Measurements from ENCODE around the gene THRAP3. TPM values are rescaled to one million over a fixed set of nuclear protein-coding genes. Genes with fewer than 3 reads are reported as not detected.
"Not testable (repeated sequence)": the region's sequence is repeated elsewhere in the genome, so short reads cannot be mapped to it uniquely, and the experiment has no call there.

Gene THRAP3
- total RNA-seq, 4 donors from 2014 or later, result 64.1 to 102 (median 76.9) TPM

GRCh38 chr1:36225283-36225899 is 1.1 kb downstream of the THRAP3 start:
- no peak for DNase-seq (ENCODE audit: low spot score in 2 of 2)
- 8% methylated on average over 10 of the region's 10 CpGs for WGBS, 2 donors
- intact Hi-C loops (cut with DNase I; ENCODE audit: low total_unique reads), result no loop called here
- TF ChIP-seq, protein P1, sequence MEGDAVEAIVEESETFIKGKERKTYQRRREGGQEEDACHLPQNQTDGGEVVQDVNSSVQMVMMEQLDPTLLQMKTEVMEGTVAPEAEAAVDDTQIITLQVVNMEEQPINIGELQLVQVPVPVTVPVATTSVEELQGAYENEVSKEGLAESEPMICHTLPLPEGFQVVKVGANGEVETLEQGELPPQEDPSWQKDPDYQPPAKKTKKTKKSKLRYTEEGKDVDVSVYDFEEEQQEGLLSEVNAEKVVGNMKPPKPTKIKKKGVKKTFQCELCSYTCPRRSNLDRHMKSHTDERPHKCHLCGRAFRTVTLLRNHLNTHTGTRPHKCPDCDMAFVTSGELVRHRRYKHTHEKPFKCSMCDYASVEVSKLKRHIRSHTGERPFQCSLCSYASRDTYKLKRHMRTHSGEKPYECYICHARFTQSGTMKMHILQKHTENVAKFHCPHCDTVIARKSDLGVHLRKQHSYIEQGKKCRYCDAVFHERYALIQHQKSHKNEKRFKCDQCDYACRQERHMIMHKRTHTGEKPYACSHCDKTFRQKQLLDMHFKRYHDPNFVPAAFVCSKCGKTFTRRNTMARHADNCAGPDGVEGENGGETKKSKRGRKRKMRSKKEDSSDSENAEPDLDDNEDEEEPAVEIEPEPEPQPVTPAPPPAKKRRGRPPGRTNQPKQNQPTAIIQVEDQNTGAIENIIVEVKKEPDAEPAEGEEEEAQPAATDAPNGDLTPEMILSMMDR (IDR thresholded peaks at IDR 0.05), result no peak
- no peak for TF ChIP-seq POLR2A (IDR thresholded peaks at IDR 0.05)
- H3K4me3 ChIP-seq (ENCODE audit: low read depth, poor library complexity, severe bottlenecking), result peak overlapping the region; percentile 57

GRCh38 chr1:36230279-36230678 is 6.0 kb downstream of the THRAP3 start:
- 91 to 95% methylated on average over 12 of the region's 12 CpGs for WGBS, 2 donors
- intact Hi-C loops (cut with DNase I; ENCODE audit: low total_unique reads); H3K4me3 ChIP-seq (ENCODE audit: low read depth, poor library complexity, severe bottlenecking): not testable (repeated sequence)
- DNase-seq (ENCODE audit: low spot score in 2 of 2), result peak in 1 of 2 donors; percentile 72

- no peak overlapping the region for H3K4me3 ChIP-seq (ENCODE audit: low read depth, poor library complexity, severe bottlenecking)
- intact Hi-C loops (cut with DNase I; ENCODE audit: low total_unique reads), result no loop called here
- TF ChIP-seq, protein P1 (IDR thresholded peaks at IDR 0.05), result no peak
- no peak for TF ChIP-seq POLR2A (IDR thresholded peaks at IDR 0.05)
- 48 to 52% methylated on average over 1 of the region's 1 CpG for WGBS, 2 donors
- DNase-seq (ENCODE audit: low spot score in 2 of 2), result peak in 1 of 2 donors; percentile 13
These were observed 6.9 kb downstream of the THRAP3 start for GRCh38 chr1:36231191-36231590.

DNA sequence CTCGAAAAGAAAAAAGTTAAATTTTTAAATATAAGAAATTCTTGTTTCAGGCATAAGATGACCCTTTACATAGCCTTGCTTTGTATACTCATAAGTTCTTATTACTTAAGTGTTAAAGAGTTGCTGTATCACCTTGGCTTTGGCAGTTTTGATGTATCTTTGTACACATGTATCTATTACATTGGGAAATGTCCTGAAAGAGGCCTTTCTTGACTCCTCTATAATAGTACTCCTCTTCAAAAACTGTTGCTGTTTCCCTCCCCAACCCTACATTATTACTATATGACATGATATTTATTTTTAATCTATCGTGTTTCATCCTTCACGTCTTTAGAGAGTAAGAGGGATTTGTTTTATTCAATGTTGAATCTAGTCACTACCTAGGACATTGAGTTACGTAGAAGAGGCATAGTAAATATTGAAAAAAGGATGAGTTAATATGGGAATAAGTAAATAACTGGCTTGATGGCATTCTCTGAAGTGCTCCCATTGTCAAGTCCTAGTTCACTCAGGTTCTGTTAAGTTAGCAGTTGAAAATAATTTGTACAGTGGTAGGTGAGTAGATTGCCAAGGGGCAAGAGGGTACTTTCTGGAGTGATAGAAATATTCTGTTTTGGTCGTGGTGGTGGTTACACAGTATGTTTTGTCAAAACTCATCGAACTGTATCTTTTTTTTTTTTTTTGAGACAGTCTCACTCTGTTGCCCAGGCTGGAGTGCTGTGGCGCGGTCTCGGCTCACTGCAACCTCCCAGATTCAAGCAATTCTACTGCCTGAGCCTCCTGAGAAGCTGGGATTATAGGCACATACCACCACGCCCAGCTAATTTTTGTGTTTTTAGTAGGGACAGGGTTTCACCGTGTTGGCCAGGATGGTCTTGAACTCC is 8.2 kb downstream of the THRAP3 start:
- DNase-seq (ENCODE audit: low spot score in 2 of 2), result no peak
- no peak overlapping the region for H3K4me3 ChIP-seq (ENCODE audit: low read depth, poor library complexity, severe bottlenecking)
- no peak for TF ChIP-seq POLR2A (IDR thresholded peaks at IDR 0.05)
- TF ChIP-seq, protein P1 (IDR thresholded peaks at IDR 0.05), result no peak
- WGBS, 2 donors, result 89% methylated on average over 11 of the region's 11 CpGs
- intact Hi-C loops (cut with DNase I; ENCODE audit: low total_unique reads), result no loop called here

DNA sequence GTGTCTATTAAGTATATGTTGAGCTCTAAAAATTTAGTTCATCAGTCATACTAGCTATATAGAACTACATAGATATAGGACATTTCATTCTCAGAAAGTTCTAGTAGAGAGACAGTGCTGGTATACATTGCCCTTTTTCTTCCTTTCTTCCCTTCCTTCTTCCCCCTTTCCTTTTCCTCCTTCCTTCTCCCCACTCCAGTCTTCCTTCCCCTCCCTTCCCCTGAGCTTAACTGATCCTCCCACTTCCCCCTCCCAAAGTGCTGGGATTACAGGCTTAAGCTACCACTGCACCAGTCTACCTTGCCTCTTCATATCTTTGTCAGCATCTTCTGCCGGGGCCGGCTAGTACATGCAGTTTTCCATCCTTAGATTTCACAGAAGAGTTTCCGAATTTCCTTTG is 12.1 kb downstream of the THRAP3 start:
- H3K4me3 ChIP-seq (ENCODE audit: low read depth, poor library complexity, severe bottlenecking), result no peak overlapping the region
- TF ChIP-seq POLR2A (IDR thresholded peaks at IDR 0.05), result no peak
- TF ChIP-seq, protein P1 (IDR thresholded peaks at IDR 0.05), result no peak
- WGBS, 2 donors, result 48 to 53% methylated on average over 3 of the region's 3 CpGs
- peak in 1 of 2 donors; percentile 39 for DNase-seq (ENCODE audit: low spot score in 2 of 2)
- intact Hi-C loops (cut with DNase I; ENCODE audit: low total_unique reads), result no loop called here

- no peak overlapping the region for H3K4me3 ChIP-seq (ENCODE audit: low read depth, poor library complexity, severe bottlenecking)
- intact Hi-C loops (cut with DNase I; ENCODE audit: low total_unique reads), result no loop called here
- no peak for DNase-seq (ENCODE audit: low spot score in 2 of 2)
- 61 to 62% methylated on average over 2 of the region's 2 CpGs for WGBS, 2 donors
- TF ChIP-seq, protein P1 (IDR thresholded peaks at IDR 0.05), result no peak
- TF ChIP-seq POLR2A (IDR thresholded peaks at IDR 0.05), result no peak
These were observed 14.2 kb downstream of the THRAP3 start for GRCh38 chr1:36238433-36238832.

Measured in lower leg skin (tissue), 4 donors.